Inferior parietal cortex (tissue), 1 donor: ENCODE results near the gene MIA3.
A peak's percentile ranks its signal among the peaks of the same experiment; 100 is the strongest.
"Not testable (repeated sequence)": the region's sequence is repeated elsewhere in the genome, so short reads cannot be mapped to it uniquely, and the experiment has no call there.

Experiments used
- DNase-seq: peaks from one replicate; pipeline ENCODE4 v3.0.0-alpha.2; 2016; ENCODE audit errors: extremely low spot score

Gene MIA3, protein sequence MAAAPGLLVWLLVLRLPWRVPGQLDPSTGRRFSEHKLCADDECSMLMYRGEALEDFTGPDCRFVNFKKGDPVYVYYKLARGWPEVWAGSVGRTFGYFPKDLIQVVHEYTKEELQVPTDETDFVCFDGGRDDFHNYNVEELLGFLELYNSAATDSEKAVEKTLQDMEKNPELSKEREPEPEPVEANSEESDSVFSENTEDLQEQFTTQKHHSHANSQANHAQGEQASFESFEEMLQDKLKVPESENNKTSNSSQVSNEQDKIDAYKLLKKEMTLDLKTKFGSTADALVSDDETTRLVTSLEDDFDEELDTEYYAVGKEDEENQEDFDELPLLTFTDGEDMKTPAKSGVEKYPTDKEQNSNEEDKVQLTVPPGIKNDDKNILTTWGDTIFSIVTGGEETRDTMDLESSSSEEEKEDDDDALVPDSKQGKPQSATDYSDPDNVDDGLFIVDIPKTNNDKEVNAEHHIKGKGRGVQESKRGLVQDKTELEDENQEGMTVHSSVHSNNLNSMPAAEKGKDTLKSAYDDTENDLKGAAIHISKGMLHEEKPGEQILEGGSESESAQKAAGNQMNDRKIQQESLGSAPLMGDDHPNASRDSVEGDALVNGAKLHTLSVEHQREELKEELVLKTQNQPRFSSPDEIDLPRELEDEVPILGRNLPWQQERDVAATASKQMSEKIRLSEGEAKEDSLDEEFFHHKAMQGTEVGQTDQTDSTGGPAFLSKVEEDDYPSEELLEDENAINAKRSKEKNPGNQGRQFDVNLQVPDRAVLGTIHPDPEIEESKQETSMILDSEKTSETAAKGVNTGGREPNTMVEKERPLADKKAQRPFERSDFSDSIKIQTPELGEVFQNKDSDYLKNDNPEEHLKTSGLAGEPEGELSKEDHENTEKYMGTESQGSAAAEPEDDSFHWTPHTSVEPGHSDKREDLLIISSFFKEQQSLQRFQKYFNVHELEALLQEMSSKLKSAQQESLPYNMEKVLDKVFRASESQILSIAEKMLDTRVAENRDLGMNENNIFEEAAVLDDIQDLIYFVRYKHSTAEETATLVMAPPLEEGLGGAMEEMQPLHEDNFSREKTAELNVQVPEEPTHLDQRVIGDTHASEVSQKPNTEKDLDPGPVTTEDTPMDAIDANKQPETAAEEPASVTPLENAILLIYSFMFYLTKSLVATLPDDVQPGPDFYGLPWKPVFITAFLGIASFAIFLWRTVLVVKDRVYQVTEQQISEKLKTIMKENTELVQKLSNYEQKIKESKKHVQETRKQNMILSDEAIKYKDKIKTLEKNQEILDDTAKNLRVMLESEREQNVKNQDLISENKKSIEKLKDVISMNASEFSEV (N-terminal part only)

DNA sequence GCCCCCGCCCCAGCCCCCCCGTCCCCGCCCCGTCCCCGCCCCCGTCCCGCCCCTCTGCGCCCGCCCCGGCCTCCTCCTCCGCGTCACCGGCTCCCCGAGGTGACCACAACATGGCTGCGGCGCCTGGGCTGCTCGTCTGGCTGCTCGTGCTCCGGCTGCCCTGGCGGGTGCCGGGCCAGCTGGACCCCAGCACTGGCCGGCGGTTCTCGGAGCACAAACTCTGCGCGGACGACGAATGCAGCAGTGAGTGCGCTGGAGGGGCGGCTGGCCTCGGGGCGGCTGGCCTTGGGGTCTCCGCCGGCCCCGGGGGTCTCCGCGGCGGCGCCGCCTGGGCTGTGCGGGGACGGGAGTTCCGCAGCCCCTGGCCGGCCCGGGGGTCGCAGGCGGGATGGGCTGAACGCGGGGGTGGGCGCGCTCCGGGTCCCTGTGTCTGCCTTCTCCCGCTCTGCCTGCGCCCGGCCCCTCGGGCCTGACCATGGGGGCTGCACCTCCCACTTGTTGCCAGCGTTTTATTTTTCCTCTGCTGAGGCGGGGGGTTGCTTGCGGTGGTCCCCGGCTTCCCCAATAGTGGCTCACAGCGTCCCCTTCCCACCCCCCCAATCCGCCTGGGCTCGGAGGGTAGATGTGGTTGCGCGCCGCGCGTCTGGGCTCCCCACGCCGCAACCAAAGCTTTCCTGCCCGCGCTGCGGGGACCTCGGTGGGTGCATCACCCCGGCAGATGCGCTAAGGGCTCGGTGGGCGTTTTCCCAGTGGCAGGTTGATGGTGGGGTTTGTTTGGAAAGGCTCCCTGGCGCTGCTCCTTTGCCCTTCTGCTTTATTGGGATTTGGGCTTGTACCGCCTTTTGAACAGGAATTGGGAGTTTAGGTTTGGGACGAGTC lies at the start of gene MIA3:
TSS of gene MIA3 (plus strand) at position 97 of the 879 bp plus-strand sequence. CDS start at position 111, 14 bp downstream.
- DNase-seq = peak; percentile 61

DNA sequence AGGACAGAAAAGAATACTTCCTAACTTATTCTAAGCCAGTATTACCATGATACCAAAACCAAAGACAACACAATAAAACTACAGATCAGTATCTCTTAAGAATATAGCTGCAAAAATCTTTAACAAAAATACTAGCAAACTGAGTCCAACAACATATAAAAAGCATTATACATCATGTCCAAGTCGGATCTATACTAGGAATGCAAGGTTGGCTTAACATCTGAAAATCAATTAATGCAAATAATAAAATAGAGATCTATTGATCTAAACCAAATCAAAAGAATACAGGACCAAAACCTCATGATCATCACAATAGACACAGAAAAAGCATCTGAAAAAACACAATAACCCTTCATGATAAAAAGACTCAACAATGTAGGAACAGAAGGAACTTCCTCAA lies 47.1 kb upstream of the MIA3 start:
- no peak for DNase-seq

DNA sequence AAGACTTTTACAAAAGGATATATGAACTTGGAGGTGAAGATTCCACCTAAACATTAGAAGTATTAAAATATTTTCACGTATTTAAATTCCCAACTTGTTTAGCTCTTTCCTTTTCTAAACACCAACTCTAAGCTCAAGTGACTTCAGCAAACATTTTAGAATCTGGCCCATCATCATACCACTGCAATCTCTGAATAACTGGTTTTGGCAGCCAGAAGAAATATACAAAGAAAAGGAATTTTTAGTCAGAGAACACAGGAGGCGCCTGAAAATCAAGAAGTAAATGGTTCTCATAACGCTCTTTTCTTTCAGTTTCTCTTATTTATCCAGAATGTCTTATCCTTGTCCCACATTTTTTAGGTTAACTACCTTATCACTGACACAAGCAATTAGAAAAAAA lies 38.6 kb upstream of the MIA3 start:
- DNase-seq = no peak

DNA sequence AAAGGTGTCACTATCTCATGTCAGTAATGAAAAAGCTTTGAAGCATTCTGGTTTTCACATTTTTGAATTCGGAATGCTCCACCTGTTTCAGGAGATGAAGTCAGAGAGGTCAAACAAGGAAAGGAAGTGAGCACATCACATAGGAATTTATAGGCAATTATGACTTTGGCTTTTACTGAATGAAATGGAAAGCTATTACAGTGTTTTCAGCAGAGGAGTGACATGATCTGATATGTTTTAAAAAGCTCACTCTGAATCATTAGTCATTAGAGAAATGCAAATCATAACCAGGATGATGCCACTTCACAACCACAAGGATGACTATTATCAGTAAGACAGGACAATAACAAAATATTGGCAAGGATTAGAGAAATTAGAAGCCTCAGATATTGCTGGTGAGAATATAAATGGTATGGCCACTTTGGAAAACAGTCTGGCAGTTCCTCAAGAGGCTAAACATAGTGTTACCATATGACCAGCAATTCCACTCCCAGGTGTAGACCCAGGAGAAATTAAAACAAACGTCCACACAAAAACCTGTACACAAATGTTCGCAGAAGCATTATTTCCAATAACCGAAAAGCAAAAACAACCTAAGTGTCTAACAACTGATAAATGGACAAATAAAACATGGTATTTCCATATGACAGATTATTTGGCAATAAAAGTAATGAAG lies 35.7 kb upstream of the MIA3 start:
- no peak for DNase-seq

DNA sequence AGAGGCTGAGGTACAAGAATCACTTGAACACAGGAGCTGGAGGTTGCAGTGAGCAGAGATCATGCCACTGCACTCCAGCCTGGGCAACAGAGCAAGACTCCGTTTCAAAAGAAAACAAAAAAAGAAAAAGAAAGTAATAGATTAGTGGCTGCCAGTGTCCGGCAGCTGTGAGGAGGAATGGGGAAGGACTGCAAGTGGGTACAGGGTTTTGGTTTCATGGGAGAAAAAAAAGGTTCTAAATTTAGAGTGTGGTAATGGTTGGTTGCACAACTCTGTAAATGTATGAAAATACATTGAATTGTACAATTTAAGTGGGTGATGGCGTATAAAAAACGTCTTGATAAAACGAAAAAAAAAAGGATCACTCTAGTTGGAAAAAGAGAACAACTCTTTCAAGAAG lies 34.8 kb upstream of the MIA3 start:
- DNase-seq = no peak

DNA sequence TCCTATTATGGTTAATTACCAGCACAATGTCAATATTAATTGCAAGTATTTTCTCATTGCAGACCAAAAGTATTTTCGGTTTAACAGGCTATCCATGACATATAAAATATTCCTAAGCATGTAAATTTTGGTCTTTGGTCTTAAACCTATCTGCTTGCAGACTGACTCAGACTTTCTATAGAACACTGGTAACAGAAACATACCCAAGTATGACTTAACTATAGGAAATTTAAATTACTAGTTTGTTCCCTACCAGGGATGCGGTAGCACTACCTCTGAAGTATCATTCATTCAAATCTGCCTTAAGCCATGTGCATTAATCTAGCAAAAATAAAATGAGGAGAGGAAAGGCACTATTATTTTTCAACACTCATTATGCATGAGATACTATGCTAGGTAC lies 31.1 kb upstream of the MIA3 start:
- no peak for DNase-seq

DNA sequence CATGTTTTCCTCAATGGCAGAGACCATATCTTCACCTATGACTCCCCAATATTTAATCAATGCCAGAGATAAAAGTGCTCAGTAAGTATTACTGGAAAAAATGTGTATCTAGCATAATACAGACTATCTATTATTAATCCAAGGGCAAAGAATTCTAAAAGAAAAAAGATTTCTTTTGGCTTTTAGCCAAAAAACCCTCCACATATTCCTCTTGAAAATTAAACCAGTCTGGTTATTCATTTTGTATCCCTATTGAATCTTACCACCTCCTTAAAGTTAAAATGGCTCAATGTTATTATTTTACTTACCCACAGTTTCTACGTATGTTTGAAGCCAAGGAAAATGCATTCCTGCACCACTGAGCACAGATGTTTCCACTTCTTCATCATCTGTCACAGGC lies 29.8 kb upstream of the MIA3 start:
- no peak for DNase-seq

DNA sequence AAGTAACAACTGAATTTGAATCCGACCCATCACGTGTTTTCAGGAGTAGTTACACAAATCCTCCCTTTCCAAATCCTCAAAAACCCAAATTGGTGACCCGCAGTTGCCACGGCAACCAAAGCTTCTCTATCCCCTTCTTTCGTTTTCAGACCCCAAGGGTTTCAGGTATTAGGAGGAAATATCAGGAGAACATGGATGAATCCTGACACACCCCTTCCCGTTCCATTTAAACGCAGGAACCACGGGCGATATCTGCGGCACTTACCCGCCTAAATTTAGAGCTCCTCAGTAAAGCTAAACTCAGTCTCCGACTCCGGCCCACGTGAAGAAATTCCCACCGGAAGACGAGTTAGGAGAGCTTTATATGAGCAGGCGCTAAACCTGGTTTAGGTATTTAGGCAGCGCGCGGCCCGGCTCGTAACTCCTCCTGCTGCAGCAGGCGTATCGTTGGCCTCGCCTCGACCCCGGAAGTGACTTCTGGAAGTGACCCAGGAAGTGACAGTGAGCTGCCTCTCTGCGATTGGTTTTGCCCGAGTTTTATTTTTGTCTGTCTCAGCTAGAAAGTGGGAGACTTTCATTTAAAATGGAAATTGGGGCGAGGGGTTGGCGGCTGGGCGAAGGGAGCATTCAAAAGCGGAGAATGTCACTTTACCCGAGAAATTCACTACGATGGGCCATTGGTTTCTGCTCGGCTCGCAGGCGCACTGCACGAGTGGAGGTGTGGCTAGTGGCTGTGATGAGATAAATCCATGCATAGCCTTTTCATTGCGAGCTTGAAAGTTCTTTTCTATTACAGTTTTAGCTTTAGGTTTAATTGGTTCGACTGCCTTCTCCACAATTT lies 28.2 kb upstream of the MIA3 start, which contains the start of gene TAF1A:
TSS of gene TAF1A (minus strand) at position 472 of the 841 bp plus-strand sequence.
- peak; percentile 90 for DNase-seq

DNA sequence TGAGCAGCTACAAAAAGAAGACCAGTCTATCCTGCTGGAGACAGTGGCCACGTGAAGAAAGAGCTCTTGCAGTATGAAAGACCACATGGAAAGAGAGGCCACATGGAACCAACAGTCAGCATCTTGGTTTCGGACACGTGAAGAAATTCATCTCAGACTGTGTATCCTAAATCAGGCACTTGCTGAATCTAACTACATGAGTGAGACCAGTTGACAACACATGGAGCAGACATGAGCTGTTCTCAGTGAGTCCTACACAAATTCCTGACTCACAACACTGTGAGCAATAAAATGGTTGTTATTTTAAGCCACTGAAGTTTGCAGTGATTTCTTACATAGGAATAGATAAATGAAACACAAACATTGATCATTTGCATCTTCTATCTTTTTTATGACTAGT lies 25.7 kb upstream of the MIA3 start:
- DNase-seq = peak; percentile 22

DNA sequence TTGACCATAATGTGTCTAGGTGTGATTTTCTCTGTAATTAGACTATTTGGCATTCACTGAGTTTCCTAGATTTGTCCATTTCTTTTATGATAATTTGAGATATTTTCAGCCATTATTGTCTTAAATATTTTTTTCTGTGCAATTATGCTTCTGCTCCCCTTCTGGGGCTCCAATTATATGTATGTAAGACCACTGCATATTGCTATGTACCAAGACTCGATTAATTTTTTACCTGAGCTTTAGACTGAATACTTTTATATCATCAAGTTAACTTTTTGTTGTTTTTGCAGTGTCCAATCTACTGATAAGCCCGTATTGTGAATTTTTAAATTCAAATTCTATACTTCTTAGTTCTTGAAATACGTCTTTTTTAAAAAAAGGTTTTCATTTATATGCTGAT lies 23.1 kb upstream of the MIA3 start:
- DNase-seq = no peak

DNA sequence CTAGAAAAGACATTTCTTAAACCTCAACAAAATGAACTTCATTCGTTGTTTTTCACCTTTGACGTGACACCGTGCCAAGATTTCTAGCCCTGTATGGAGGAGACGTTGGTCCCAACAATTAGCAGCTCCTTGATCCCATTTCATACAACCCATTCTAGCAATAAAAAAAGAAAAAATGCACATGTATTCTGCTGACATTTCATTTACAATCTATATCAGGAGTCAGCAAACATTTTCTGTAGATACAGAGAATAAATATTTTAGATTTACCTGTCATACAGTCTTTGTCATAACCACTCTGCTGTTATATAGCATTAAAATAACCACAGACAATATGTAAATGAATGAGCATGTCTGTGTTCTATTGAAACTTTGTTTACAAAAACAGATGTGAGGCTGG lies 21.2 kb upstream of the MIA3 start:
- no peak for DNase-seq

DNA sequence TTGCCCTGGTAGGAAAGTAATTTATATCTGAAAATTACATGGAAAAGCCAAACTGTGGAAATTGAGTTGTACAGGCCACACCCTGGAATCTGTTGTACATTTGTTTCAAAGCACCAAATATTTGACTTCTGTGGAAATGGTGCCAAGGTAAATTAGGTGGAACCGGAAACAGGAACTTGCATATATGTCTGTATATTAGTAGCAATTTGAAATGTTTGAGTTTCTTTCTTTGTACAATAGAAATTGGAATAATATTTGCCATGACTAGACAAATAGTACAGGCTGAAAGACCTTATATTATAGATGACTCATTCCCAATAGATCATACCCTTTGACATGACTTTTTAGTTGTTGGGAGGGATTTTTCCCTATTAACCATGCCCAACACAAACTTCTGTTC lies 17.6 kb upstream of the MIA3 start:
- no peak for DNase-seq

DNA sequence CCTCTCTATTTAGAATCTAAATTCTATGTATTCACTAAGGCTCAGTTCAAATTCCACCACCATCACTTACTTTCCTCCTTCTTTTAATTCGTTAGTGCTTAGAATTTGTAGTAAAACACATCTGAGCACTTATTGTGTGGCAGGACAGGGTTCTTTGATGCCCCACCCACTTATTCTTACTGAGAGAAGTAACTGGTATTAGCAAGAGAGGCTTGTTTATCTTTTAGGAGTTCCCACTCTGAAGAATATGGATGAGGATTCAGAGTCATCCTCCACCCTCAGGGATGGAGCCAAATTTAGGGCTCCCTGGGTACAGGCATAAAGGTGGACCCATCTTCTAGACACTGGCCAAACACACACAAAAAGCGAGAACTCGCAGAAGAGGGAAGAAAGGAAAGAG lies 16.6 kb upstream of the MIA3 start:
- DNase-seq = no peak

DNA sequence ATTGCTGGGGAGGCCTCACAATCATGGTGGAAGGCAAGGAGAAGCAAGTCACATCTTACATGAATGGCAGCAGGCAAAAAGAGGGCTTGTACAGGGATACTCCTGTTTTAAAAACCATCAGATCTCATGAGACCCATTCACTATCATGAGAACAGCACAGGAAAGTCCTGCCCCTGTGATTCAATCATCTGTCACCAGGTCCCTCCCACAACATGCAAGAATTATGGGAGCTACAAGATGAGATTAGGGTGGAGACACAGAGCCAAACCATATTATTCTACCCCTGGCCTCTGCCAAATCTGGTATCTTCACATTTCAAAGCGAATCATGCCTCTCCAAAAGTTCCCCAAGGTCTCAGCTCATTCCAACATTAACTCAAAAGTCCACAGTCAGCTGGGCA lies 11.1 kb upstream of the MIA3 start:
- DNase-seq = no peak

DNA sequence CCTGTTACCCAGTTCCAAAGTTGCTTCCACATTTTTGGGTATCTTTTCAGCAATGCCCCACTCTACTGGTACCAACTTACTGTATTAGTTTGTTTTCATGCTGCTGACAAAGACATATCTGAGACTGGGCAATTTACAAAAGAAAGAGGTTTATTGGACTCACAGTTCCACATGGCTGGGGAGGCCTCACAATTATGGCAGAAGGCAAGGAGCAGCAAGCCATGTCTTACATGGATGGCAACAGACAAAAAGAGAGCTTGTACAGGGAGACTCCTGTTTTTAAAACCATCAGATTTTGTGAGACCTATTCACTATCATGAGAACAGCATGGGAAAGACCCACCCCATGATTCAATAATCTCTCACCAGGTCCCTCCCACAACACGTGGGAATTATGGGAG lies 8.8 kb upstream of the MIA3 start:
- not testable (repeated sequence) for DNase-seq

DNA sequence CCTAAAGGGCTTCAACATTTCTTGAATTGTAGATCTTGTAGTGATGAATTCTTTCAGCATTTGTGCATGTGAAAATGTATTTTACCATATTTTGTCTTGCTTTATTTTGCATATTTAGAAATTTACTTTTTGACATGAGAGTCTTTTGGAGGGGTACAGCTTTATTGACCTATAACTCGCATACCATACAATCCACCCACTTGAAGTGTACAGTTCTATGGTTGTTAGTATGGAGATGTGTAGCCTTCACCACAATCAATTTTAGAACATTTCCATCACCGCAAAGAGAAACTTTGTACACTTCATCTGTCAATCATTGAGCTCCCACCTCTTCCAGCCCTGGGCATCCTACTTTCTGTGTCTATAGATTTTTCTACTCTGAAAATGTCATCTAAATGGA lies 7.2 kb upstream of the MIA3 start:
- no peak for DNase-seq

DNA sequence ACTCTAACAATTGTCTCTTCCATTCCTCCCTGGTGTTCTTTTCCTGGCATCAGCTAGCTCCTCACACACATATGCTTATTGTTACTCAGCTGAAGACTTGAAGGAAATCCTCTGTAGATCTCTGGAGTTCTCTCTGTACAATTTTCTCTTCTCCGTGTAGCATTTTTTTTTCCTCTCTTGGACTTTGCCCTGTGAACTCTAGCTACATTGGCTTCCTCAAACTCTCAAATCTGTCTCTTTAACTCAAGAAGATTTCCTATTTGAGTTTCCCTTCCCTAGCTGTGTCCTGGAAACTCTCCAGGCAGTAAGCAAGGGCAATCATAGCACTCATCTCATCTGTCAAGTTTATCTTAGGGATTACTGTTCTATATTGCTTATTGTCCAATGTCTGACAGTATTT lies 4.3 kb upstream of the MIA3 start:
- DNase-seq = no peak

DNA sequence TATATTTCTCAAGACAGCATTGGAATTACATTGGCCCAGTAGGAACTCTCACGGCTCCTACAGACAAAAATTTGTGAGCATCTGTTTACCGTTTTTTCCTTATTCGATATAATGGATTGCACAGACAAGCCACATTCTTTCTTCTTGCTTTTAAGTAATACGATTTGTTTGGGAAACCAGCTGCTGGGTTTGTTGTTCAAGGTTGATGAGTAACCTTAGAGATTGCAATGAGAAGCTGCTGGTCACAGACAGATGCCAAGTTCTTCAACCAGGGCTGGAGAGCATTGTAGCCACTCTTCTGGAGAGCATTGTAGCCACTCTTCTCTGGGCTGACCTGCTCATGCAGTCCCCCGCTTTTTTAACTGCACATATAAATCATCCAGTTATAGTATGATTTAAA lies 1.4 kb upstream of the MIA3 start:
- peak; percentile 24 for DNase-seq

DNA sequence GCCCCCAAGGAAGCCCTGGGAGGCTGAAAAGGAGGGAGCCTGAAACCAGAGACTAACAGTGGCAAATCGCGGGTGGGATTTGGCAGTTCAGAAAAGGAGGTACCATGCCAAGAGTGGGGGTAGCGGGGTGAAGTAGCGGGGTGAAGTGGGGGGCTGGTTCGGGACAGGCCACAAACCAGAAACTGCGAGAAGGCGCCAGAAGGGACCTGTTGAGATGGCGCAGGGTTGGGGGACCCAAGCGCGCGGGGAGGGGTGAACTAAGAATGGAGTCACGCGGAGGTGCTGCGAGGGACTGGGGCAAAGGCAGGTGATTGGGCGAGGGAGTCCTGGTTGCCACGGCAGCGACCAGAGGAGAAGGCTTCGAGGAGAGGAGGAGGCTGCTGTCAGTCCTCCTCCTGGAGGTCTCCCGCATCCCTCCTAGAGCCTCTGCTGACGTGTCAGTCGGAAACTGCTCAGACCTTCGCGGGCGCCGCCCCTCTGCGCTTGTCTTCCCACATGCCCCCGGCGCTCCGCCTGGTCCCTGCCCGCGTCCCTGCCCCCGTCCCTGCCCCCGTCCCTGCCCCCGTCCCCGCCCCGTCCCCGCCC lies 438 bp upstream of the MIA3 start:
- peak; percentile 78 for DNase-seq
